ENCODE measurements around the gene MYRFL. TPM values are rescaled to one million over a fixed set of nuclear protein-coding genes. Genes with fewer than 3 reads are reported as not detected.

The MYRFL gene
- total RNA-seq, 1 experiment from 2014 or later, result 1.3 TPM

- no peak for TF ChIP-seq NFYB (CRISPR knock-in tag; conservative IDR thresholded peaks at IDR 0.05; ENCODE audit: low read depth)
- TF ChIP-seq, protein P1, sequence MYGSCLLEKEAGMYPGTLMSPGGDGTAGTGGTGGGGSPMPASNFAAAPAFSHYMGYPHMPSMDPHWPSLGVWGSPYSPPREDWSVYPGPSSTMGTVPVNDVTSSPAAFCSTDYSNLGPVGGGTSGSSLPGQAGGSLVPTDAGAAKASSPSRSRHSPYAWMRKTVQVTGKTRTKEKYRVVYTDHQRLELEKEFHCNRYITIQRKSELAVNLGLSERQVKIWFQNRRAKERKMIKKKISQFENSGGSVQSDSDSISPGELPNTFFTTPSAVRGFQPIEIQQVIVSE (CRISPR knock-in tag; IDR thresholded peaks at IDR 0.05; ENCODE audit: borderline replicate concordance), result no peak
- TF ChIP-seq, protein P2, sequence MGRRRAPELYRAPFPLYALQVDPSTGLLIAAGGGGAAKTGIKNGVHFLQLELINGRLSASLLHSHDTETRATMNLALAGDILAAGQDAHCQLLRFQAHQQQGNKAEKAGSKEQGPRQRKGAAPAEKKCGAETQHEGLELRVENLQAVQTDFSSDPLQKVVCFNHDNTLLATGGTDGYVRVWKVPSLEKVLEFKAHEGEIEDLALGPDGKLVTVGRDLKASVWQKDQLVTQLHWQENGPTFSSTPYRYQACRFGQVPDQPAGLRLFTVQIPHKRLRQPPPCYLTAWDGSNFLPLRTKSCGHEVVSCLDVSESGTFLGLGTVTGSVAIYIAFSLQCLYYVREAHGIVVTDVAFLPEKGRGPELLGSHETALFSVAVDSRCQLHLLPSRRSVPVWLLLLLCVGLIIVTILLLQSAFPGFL (CRISPR knock-in tag; IDR thresholded peaks at IDR 0.05; ENCODE audit: borderline replicate concordance), result no peak
- TF ChIP-seq PRDM15 (CRISPR knock-in tag; IDR thresholded peaks at IDR 0.05), result no peak
- TF ChIP-seq, protein P3, sequence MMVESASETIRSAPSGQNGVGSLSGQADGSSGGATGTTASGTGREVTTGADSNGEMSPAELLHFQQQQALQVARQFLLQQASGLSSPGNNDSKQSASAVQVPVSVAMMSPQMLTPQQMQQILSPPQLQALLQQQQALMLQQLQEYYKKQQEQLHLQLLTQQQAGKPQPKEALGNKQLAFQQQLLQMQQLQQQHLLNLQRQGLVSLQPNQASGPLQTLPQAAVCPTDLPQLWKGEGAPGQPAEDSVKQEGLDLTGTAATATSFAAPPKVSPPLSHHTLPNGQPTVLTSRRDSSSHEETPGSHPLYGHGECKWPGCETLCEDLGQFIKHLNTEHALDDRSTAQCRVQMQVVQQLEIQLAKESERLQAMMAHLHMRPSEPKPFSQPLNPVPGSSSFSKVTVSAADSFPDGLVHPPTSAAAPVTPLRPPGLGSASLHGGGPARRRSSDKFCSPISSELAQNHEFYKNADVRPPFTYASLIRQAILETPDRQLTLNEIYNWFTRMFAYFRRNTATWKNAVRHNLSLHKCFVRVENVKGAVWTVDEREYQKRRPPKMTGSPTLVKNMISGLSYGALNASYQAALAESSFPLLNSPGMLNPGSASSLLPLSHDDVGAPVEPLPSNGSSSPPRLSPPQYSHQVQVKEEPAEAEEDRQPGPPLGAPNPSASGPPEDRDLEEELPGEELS (CRISPR knock-in tag; IDR thresholded peaks at IDR 0.05), result no peak
- no peak for TF ChIP-seq JAZF1 (CRISPR knock-in tag; IDR thresholded peaks at IDR 0.05)
- TF ChIP-seq, protein P4, sequence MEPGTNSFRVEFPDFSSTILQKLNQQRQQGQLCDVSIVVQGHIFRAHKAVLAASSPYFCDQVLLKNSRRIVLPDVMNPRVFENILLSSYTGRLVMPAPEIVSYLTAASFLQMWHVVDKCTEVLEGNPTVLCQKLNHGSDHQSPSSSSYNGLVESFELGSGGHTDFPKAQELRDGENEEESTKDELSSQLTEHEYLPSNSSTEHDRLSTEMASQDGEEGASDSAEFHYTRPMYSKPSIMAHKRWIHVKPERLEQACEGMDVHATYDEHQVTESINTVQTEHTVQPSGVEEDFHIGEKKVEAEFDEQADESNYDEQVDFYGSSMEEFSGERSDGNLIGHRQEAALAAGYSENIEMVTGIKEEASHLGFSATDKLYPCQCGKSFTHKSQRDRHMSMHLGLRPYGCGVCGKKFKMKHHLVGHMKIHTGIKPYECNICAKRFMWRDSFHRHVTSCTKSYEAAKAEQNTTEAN (CRISPR knock-in tag; IDR thresholded peaks at IDR 0.05), result no peak
- TF ChIP-seq RELA (CRISPR knock-in tag; IDR thresholded peaks at IDR 0.05; ENCODE audit: borderline replicate concordance), result no peak
- no peaks in the 10 kb centered on the region for H3K9me3 Mint-ChIP-seq
- CTCF ChIA-PET, result no interaction called here
- no peak overlapping the region for H3K4me3 Mint-ChIP-seq
- H3K36me3 Mint-ChIP-seq, result no peaks in the 10 kb centered on the region
- DNase-seq (ENCODE audit: low spot score) (no peak), ATAC-seq (no peak)
- POLR2A ChIA-PET, result no interaction called here
- no peaks in the 10 kb centered on the region for H3K4me1 Mint-ChIP-seq
- H3K27ac Mint-ChIP-seq, result no peak overlapping the region
- H3K27me3 Mint-ChIP-seq (ENCODE audit: low read depth), result no peaks in the 10 kb centered on the region
These were observed 9.5 kb downstream of the MYRFL start for GRCh38 chr12:69834576-69834975.

DNA sequence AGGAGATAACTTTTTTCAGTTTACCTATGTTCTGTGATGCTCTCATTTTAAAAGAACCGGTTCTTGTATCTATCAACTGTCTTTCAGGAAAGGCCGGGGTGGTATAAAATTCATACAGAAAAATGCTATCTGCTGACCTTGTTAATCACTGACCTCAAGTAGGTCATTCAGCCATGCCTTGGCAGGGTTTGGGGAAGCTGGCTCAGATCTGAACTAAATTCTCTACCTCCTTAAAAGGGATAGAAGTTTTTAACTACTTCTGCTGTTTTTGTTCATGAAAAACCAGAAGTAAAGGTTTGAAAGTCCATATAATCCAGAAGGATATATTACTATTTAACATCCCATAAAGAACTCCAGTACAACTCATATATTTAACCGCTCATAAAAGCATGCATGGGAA is 10.1 kb downstream of the MYRFL start:
- Mint-ChIP-seq H3K4me1 (no peaks in the 10 kb centered on the region), H3K27me3 (ENCODE audit: low read depth) (no peaks in the 10 kb centered on the region), H3K4me3 (no peak overlapping the region), H3K27ac (no peak overlapping the region), H3K36me3 (no peaks in the 10 kb centered on the region), H3K9me3 (no peaks in the 10 kb centered on the region)
- ATAC-seq (no peak), DNase-seq (ENCODE audit: low spot score) (no peak)
- ChIA-PET CTCF (no interaction called here), POLR2A (no interaction called here)
- no peak for TF ChIP-seq TEAD1 (CRISPR knock-in tag; IDR thresholded peaks at IDR 0.05)
- TF ChIP-seq, protein P5, sequence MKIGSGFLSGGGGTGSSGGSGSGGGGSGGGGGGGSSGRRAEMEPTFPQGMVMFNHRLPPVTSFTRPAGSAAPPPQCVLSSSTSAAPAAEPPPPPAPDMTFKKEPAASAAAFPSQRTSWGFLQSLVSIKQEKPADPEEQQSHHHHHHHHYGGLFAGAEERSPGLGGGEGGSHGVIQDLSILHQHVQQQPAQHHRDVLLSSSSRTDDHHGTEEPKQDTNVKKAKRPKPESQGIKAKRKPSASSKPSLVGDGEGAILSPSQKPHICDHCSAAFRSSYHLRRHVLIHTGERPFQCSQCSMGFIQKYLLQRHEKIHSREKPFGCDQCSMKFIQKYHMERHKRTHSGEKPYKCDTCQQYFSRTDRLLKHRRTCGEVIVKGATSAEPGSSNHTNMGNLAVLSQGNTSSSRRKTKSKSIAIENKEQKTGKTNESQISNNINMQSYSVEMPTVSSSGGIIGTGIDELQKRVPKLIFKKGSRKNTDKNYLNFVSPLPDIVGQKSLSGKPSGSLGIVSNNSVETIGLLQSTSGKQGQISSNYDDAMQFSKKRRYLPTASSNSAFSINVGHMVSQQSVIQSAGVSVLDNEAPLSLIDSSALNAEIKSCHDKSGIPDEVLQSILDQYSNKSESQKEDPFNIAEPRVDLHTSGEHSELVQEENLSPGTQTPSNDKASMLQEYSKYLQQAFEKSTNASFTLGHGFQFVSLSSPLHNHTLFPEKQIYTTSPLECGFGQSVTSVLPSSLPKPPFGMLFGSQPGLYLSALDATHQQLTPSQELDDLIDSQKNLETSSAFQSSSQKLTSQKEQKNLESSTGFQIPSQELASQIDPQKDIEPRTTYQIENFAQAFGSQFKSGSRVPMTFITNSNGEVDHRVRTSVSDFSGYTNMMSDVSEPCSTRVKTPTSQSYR (CRISPR knock-in tag; IDR thresholded peaks at IDR 0.05), result no peak
- TF ChIP-seq, protein P6, sequence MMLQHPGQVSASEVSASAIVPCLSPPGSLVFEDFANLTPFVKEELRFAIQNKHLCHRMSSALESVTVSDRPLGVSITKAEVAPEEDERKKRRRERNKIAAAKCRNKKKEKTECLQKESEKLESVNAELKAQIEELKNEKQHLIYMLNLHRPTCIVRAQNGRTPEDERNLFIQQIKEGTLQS (CRISPR knock-in tag; conservative IDR thresholded peaks at IDR 0.05), result no peak
- TF ChIP-seq, protein P7, sequence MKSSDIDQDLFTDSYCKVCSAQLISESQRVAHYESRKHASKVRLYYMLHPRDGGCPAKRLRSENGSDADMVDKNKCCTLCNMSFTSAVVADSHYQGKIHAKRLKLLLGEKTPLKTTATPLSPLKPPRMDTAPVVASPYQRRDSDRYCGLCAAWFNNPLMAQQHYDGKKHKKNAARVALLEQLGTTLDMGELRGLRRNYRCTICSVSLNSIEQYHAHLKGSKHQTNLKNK (CRISPR knock-in tag; IDR thresholded peaks at IDR 0.05), result no peak
- TF ChIP-seq SMAD3 (CRISPR knock-in tag; IDR thresholded peaks at IDR 0.05; ENCODE audit: borderline replicate concordance), result no peak
- TF ChIP-seq TP53 (CRISPR knock-in tag; IDR thresholded peaks at IDR 0.05), result no peak
- no peak for TF ChIP-seq ZNF317 (CRISPR knock-in tag; IDR thresholded peaks at IDR 0.05; ENCODE audit: borderline replicate concordance, low read depth)
- TF ChIP-seq FOXJ3 (CRISPR knock-in tag; IDR thresholded peaks at IDR 0.05; ENCODE audit: borderline replicate concordance), result no peak
- TF ChIP-seq CREB1 (CRISPR knock-in tag; IDR thresholded peaks at IDR 0.05), result no peak
- no peak for TF ChIP-seq GTF2I (CRISPR knock-in tag; conservative IDR thresholded peaks at IDR 0.05)
- TF ChIP-seq MLX (CRISPR knock-in tag; IDR thresholded peaks at IDR 0.05), result no peak
- TF ChIP-seq PRRX2 (CRISPR knock-in tag; IDR thresholded peaks at IDR 0.05), result no peak

All from WTC11 (cell line).